Naive thymus-derived CD8-positive, alpha-beta T cell (primary cell): ENCODE measurements around the gene CNTNAP2. TPM values are rescaled to one million over a fixed set of nuclear protein-coding genes. Genes with fewer than 3 reads are reported as not detected.
"Not testable (repeated sequence)": the region's sequence is repeated elsewhere in the genome, so short reads cannot be mapped to it uniquely, and the experiment has no call there.

Source experiments
- ATAC-seq, 2 donors: fragments of 150-1000 bp; cut with Tn5 transposase in 1 of 2; sonication (Bioruptor Pico), chemical (Tn5 transposase) in 1 of 2; 1 replicate in 1 of 2; 2 replicates in 1 of 2; pipeline ENCODE4 v1.10.0; 2021; ENCODE audit warnings: mild to moderate bottlenecking in 2 of 2, moderate library complexity in 2 of 2
- POLR2A ChIA-PET: fragments of 350-600 bp; sonication (Branson Sonifier 250); formaldehyde crosslinking; loops from one replicate; lab custom pipeline; 2021; ENCODE audit warnings: antibody characterized with exemption; lab: Charles Lee
- DNase-seq, 10 donors: peaks; one replicate each; pipeline versions ENCODE4 v3.0.0 to v3.0.0-alpha.2; 2020 to 2022
- H3K27ac Mint-ChIP-seq, 10 donors: one replicate each; pipeline ENCODE4 v1.8.0; 2020 to 2022; ENCODE audit warnings: mild to moderate bottlenecking in 10 of 10, mixed read lengths in 10 of 10, moderate library complexity in 4 of 10, inconsistent platforms in 1 of 10
- H3K27me3 Mint-ChIP-seq, 5 donors: one replicate each; pipeline ENCODE4 v1.8.0; 2021 to 2022; ENCODE audit warnings: mixed read lengths in 5 of 5
- H3K36me3 Mint-ChIP-seq, 3 donors: one replicate each; pipeline ENCODE4 v1.8.0; 2020 to 2022; ENCODE audit warnings: mixed read lengths in 3 of 3, mild to moderate bottlenecking in 2 of 3, inconsistent platforms in 1 of 3
- H3K4me1 Mint-ChIP-seq, 4 donors: one replicate each; pipeline ENCODE4 v1.8.0; 2021 to 2022; ENCODE audit warnings: mixed read lengths in 4 of 4
- H3K4me3 Mint-ChIP-seq, 10 donors: one replicate each; pipeline ENCODE4 v1.8.0; 2020 to 2022; ENCODE audit warnings: mild to moderate bottlenecking in 10 of 10, mixed read lengths in 10 of 10, moderate library complexity in 6 of 10, inconsistent platforms in 1 of 10
- H3K9me3 Mint-ChIP-seq, 9 donors: one replicate each; pipeline ENCODE4 v1.8.0; 2020 to 2022; ENCODE audit warnings: mixed read lengths in 9 of 9, mild to moderate bottlenecking in 3 of 9, inconsistent platforms in 1 of 9, moderate library complexity in 1 of 9
- polyA plus RNA-seq, 3 donors: library from polyadenylated mRNA; unstranded; fragments of 300-500 nt; fragmentation: Illumina TruSeq; gene quantifications; one replicate each; pipeline ENCODE4 v1.2.3, GENCODE V29; 2021
- total RNA-seq, 8 experiments: library from RNA in 2 of 8; stranded (reverse) in 2 of 8; gene quantifications; one replicate each; pipeline ENCODE4 v1.2.3 and lab custom pipeline; 2021 to 2026

Gene CNTNAP2
- total and polyA plus RNA-seq, 5 experiments from 2014 or later: 0.12 to 1.5 (median 0.71) TPM; not detected in 1

DNA sequence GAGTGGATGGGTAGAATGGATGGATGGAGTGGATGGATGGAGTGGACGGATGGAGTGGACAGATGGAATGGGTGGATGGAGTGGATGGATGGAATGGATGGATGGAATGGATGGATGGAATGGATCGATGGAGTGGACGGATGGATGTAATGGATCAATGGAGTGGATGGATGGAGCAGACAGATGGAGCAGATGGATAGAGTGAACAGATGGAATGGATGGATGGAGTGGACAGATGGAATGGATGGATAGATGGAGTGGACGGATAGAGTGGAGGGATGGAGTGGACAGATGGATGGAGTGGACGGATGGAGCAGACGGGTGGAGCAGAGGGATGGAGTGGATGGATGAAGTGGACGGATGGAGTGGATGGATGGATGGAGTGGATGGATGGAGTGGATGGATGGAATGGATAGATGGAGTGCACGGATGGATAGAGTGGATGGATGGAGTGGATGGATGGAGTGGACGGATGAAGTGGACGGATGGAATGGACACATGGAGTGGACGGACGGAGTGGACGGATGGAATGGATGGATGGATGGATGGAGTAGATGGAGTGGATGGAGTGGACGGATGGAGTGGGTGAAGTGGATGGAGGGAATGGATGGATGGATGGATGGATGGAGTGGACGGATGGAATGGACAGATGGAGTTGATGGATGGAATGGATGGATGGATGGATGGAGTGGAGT is 2213.7 kb downstream of the CNTNAP2 start:
- ATAC-seq (no peak), DNase-seq (no peak)
- H3K36me3 Mint-ChIP-seq: no peaks in the 10 kb centered on the region
- peaks cover 8 to 29% (median 24%) of the 10 kb centered on the region in 5 donors for H3K27me3 Mint-ChIP-seq
- peaks cover 0 to 13% (median 0%) of the 10 kb centered on the region in 4 donors for H3K4me1 Mint-ChIP-seq
- H3K4me3 Mint-ChIP-seq: no peak overlapping the region
- H3K9me3 Mint-ChIP-seq: peaks cover 0 to 24% (median 2%) of the 10 kb centered on the region in 9 donors
- POLR2A ChIA-PET: no interaction called here
- H3K27ac Mint-ChIP-seq: peak overlapping the region in 1 of 10 donors; percentile 74

- DNase-seq: no peak
- peak overlapping the region in 1 of 10 donors; percentile 74 for H3K27ac Mint-ChIP-seq
Observed at GRCh38 chr7:148330822-148331221, 2214.2 kb downstream of the CNTNAP2 start.

DNA sequence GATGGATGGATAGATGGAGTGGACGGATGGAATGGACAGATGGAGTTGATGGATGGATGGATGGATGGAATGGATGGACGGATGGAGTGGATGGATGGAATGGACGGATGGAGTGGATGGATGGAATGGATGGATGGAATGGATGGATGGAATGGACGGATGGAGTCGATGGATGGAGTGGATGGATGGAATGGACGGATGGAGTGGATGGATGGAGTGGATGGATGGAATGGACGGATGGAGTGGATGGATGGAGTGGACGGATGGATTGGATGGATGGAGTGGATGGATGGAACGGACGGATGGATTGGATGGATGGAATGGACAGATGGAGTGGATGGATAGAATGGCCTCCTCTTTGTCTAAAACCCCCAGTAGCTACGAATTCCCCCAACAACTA is 2214.9 kb downstream of the CNTNAP2 start:
- Mint-ChIP-seq H3K27ac (peak overlapping the region in 1 of 10 donors; percentile 34), H3K27me3 (peaks cover 10 to 41% (median 20%) of the 10 kb centered on the region in 5 donors), H3K9me3 (peaks cover 0 to 24% (median 2%) of the 10 kb centered on the region in 9 donors), H3K4me1 (peaks cover 0 to 13% (median 0%) of the 10 kb centered on the region in 4 donors)
- ATAC-seq, POLR2A ChIA-PET, H3K4me3 Mint-ChIP-seq, DNase-seq, H3K36me3 Mint-ChIP-seq: not testable (repeated sequence)

More at GRCh38 chr7:148330822-148331221, 2214.2 kb downstream of the CNTNAP2 start:
- ATAC-seq: no peak
- peaks cover 0 to 13% (median 0%) of the 10 kb centered on the region in 4 donors for H3K4me1 Mint-ChIP-seq
- H3K27me3 Mint-ChIP-seq: peaks cover 10 to 34% (median 24%) of the 10 kb centered on the region in 5 donors
- peak overlapping the region in 1 of 10 donors; percentile 21 for H3K4me3 Mint-ChIP-seq
- H3K9me3 Mint-ChIP-seq: peaks cover 0 to 24% (median 2%) of the 10 kb centered on the region in 9 donors
- POLR2A ChIA-PET: no interaction called here
- no peaks in the 10 kb centered on the region for H3K36me3 Mint-ChIP-seq

GRCh38 chr7:148332191-148333186 is 2215.9 kb downstream of the CNTNAP2 start:
- DNase-seq: no peak
- Mint-ChIP-seq H3K36me3 (no peaks in the 10 kb centered on the region), H3K4me3 (no peak overlapping the region), H3K27ac (no peak overlapping the region), H3K9me3 (peaks cover 0 to 24% (median 2%) of the 10 kb centered on the region in 9 donors), H3K4me1 (peaks cover 0 to 13% (median 0%) of the 10 kb centered on the region in 4 donors), H3K27me3 (peaks cover 11 to 51% (median 24%) of the 10 kb centered on the region in 5 donors)
- POLR2A ChIA-PET: no interaction called here
- no peak for ATAC-seq

DNA sequence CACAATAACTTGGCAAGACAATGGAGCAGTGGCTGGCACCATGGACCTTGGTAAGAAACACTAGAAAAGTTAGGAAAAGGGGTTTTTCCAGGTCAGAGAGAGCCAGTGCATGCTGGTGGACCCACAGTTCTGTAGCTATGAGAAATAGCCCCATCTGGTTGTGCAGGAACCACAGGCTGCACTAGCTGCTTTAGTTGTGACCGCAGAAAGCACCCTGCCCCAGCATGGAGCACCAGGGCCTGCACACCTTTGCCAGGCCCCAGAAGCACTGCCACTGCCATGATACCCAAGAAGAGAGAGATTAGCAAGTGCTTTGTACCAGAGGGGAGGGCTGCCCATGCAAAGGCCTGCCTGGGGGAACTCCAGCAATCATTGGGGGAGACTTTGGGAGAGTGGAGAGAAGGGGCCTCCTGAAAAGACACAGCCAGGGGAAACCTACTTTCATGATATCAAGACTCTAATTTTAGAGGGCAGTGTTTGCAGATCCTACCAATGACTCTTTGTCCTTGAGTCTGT is 2217.9 kb downstream of the CNTNAP2 start:
- no peak for DNase-seq
- Mint-ChIP-seq H3K4me1 (peaks cover 7 to 15% (median 10%) of the 10 kb centered on the region in 4 donors), H3K9me3 (peaks cover 0 to 22% (median 2%) of the 10 kb centered on the region in 9 donors), H3K27ac (no peak overlapping the region), H3K4me3 (no peak overlapping the region), H3K27me3 (peaks cover 25 to 71% (median 38%) of the 10 kb centered on the region in 5 donors), H3K36me3 (no peaks in the 10 kb centered on the region)
- POLR2A ChIA-PET: no interaction called here
- no peak for ATAC-seq

- H3K36me3 Mint-ChIP-seq: no peaks in the 10 kb centered on the region
- POLR2A ChIA-PET: no interaction called here
- no peak overlapping the region for H3K4me3 Mint-ChIP-seq
- H3K27ac Mint-ChIP-seq: no peak overlapping the region
- peaks cover 27 to 77% (median 42%) of the 10 kb centered on the region in 5 donors for H3K27me3 Mint-ChIP-seq
- H3K4me1 Mint-ChIP-seq: peaks cover 10 to 16% (median 13%) of the 10 kb centered on the region in 4 donors
- DNase-seq (no peak), ATAC-seq (no peak)
- H3K9me3 Mint-ChIP-seq: peaks cover 0 to 17% (median 2%) of the 10 kb centered on the region in 9 donors
Observed at GRCh38 chr7:148334959-148335577, 2218.5 kb downstream of the CNTNAP2 start.

- Mint-ChIP-seq H3K9me3 (peaks cover 0 to 9% (median 0%) of the 10 kb centered on the region in 9 donors), H3K36me3 (no peaks in the 10 kb centered on the region), H3K27ac (no peak overlapping the region), H3K4me3 (no peak overlapping the region), H3K27me3 (peaks cover 34 to 84% (median 48%) of the 10 kb centered on the region in 5 donors), H3K4me1 (peaks cover 7 to 20% (median 14%) of the 10 kb centered on the region in 4 donors)
- POLR2A ChIA-PET: no interaction called here
- ATAC-seq (no peak), DNase-seq (no peak)
Observed at GRCh38 chr7:148335790-148336189, 2219.2 kb downstream of the CNTNAP2 start.

- POLR2A ChIA-PET: no interaction called here
- Mint-ChIP-seq H3K27me3 (peaks cover 35 to 90% (median 49%) of the 10 kb centered on the region in 5 donors), H3K9me3 (peaks cover 0 to 3% (median 0%) of the 10 kb centered on the region in 9 donors), H3K27ac (no peak overlapping the region), H3K4me1 (peaks cover 5 to 20% (median 14%) of the 10 kb centered on the region in 4 donors), H3K4me3 (no peak overlapping the region), H3K36me3 (no peaks in the 10 kb centered on the region)
- ATAC-seq (no peak), DNase-seq (no peak)
Observed at GRCh38 chr7:148336411-148336810, 2219.8 kb downstream of the CNTNAP2 start.

- no peak overlapping the region for H3K4me3 Mint-ChIP-seq
- no peaks in the 10 kb centered on the region for H3K36me3 Mint-ChIP-seq
- DNase-seq: no peak
- H3K27me3 Mint-ChIP-seq: peaks cover 41 to 100% (median 51%) of the 10 kb centered on the region in 5 donors
- H3K9me3 Mint-ChIP-seq: peaks cover 0 to 1% (median 0%) of the 10 kb centered on the region in 9 donors
- POLR2A ChIA-PET: no interaction called here
- no peak for ATAC-seq
- H3K27ac Mint-ChIP-seq: no peak overlapping the region
- peaks cover 4 to 20% (median 14%) of the 10 kb centered on the region in 4 donors for H3K4me1 Mint-ChIP-seq
Observed at GRCh38 chr7:148337246-148337965, 2220.8 kb downstream of the CNTNAP2 start.

- DNase-seq (no peak), ATAC-seq (no peak)
- Mint-ChIP-seq H3K27ac (no peak overlapping the region), H3K36me3 (no peaks in the 10 kb centered on the region), H3K4me3 (peak overlapping the region in 5 of 10 donors; percentile 62 to 77 (median 72)), H3K4me1 (peaks cover 4 to 20% (median 14%) of the 10 kb centered on the region in 4 donors), H3K9me3 (no peaks in the 10 kb centered on the region), H3K27me3 (peaks cover 44 to 100% (median 52%) of the 10 kb centered on the region in 5 donors)
- POLR2A ChIA-PET: no interaction called here
Observed at GRCh38 chr7:148337995-148338747, 2221.6 kb downstream of the CNTNAP2 start.
